ENCODE data around the gene ERMP1. TPM values are rescaled to one million over a fixed set of nuclear protein-coding genes. Genes with fewer than 3 reads are reported as not detected.

ERMP1 gene
- total and polyA plus RNA-seq, 10 of the 15 experiments (the other 5 are each of a cell fraction or from before 2014, with no cell fraction given): 2.4 to 42.1 (median 8.1) TPM

GRCh38 chr9:5835808-5836207, 2.9 kb upstream of the ERMP1 start (continued):
- TF ChIP-seq BCLAF1 (IDR thresholded peaks at IDR 0.05) (no peak), JUNB (IDR thresholded peaks at IDR 0.05) (no peak), IRF4 (IDR thresholded peaks at IDR 0.05; ENCODE audit: low read depth, low read length) (no peak)

GRCh38 chr9:5834214-5834613, 1.3 kb upstream of the ERMP1 start:
- no peaks in the 10 kb centered on the region for H3K36me3 ChIP-seq (ENCODE audit: control insufficient read depth in 2 of 2, insufficient read depth in 2 of 2, low read length in 1 of 2)
- no peak for FAIRE-seq
- H3K9ac ChIP-seq (ENCODE audit: control insufficient read depth, insufficient read depth, low read length): no peak overlapping the region
- in situ Hi-C loops (cut with MboI): no loop called here
- CTCF ChIA-PET: interaction anchor here (0.9 to 8.8 kb wide), 11 partner anchors 8 to 219 kb away, joined by 3 to 53 read pairs (median 10); no protein-coding TSS in a partner anchor
- H3K9me3 ChIP-seq (replicated peaks; ENCODE audit: control insufficient read depth, insufficient read depth, low read length): no peaks in the 10 kb centered on the region
- peaks cover 3% of the 10 kb centered on the region for H3K4me1 ChIP-seq (ENCODE audit: control insufficient read depth, insufficient read depth, low read length)
- no peak overlapping the region for H2AFZ ChIP-seq (ENCODE audit: control insufficient read depth, low read depth, low read length)
- no peak overlapping the region for H3K4me3 ChIP-seq
- DNase-seq (ENCODE audit: low read depth, low spot score): no peak
- H4K20me1 ChIP-seq (ENCODE audit: control insufficient read depth, insufficient read depth): no peaks in the 10 kb centered on the region
- BruUV-seq (replicated peaks): no TSS peak
- 4% methylated on average over 1 of the region's 1 CpG for WGBS (ENCODE audit: insufficient coverage, insufficient replicate concordance, low lambda C conversion rate, missing lambda C conversion rate)
- RAD21 ChIA-PET (ENCODE audit: unreplicated experiment): interaction anchor here (1.3 to 5.2 kb wide), 4 partner anchors 9 to 66 kb away, joined by 3 to 59 read pairs (median 27); no protein-coding TSS in a partner anchor
- peaks cover 28% of the 10 kb centered on the region for H3K79me2 ChIP-seq (ENCODE audit: control insufficient read depth, insufficient read depth, low read length)
- no peak for ATAC-seq
- H3K27me3 ChIP-seq (replicated peaks in 1 of 2; ENCODE audit: control insufficient read depth in 2 of 2, insufficient read depth in 2 of 2, low read length in 1 of 2): no peaks in the 10 kb centered on the region
- POLR2A ChIA-PET: interaction anchor here (0.5 to 14.0 kb wide), 4 partner anchors 10 to 85 kb away, joined by 3 to 142 read pairs (median 4); no protein-coding TSS in a partner anchor
- H3K4me2 ChIP-seq (ENCODE audit: control insufficient read depth, insufficient read depth): no peak overlapping the region
- no peak overlapping the region for H3K27ac ChIP-seq (ENCODE audit: control insufficient read depth, insufficient read depth)
- intact Hi-C loops (cut with micrococcal nuclease; ENCODE audit: unreplicated experiment): loop anchor here (5.0 to 10.0 kb wide), 2 partner anchors 207 to 379 kb away; partner anchors contain the start of genes CD274 and RIC1
- SMC1A ChIA-PET (ENCODE audit: uncharacterized antibody, unreplicated experiment): interaction anchor here (1.1 to 7.7 kb wide), 10 partner anchors 8 to 220 kb away, joined by 3 to 75 read pairs (median 4); no protein-coding TSS in a partner anchor
- no peak for TF ChIP-seq E4F1 (IDR thresholded peaks at IDR 0.05; ENCODE audit: borderline replicate concordance, partially characterized antibody)
- no peak for TF ChIP-seq WRNIP1 (IDR thresholded peaks at IDR 0.05; ENCODE audit: borderline replicate concordance, low read depth, low read length)
- no peak for TF ChIP-seq NBN (IDR thresholded peaks at IDR 0.05)
- no peak for TF ChIP-seq POU2F2 (IDR thresholded peaks at IDR 0.05; ENCODE audit: borderline replicate concordance, low read depth, low read length)
- TF ChIP-seq HDGF (IDR thresholded peaks at IDR 0.05): no peak
- no peak for TF ChIP-seq FOS (IDR thresholded peaks at IDR 0.05; ENCODE audit: borderline replicate concordance, extremely low read depth, insufficient read length)
- no peak for TF ChIP-seq RELB (IDR thresholded peaks at IDR 0.05; ENCODE audit: low read depth)
- TF ChIP-seq E2F8 (IDR thresholded peaks at IDR 0.05; ENCODE audit: low read depth, partially characterized antibody): no peak

All from GM12878 (cell line).